Liver (tissue), 3 donors: Measurements from ENCODE around the gene NRG3.

Experiments used
- ATF3 ChIP-seq: IDR thresholded peaks from 2 replicates; pipeline ENCODE4 v1.6.1; 2016; ENCODE audit warnings: antibody characterized with exemption
- CTCF ChIP-seq: fragments of 150-350 bp; IDR thresholded peaks from 2 replicates; pipeline ENCODE4 v1.5.1; 2017; ENCODE audit warnings: improper control_type of control experiment, low read depth, low read length; ENCODE audit not compliant: missing input control
- EGR1 ChIP-seq, 2 donors: IDR thresholded peaks; 2 replicates each; pipeline ENCODE4 v1.6.1; 2016 to 2018; ENCODE audit warnings: antibody characterized with exemption in 2 of 2, low read depth in 2 of 2
- GABPA ChIP-seq, 2 donors: IDR thresholded peaks in 1 of 2; conservative IDR thresholded peaks in 1 of 2; 2 replicates each; pipeline ENCODE4 v1.6.1; 2016; ENCODE audit warnings: antibody characterized with exemption in 2 of 2, mild to moderate bottlenecking in 1 of 2, moderate library complexity in 1 of 2
- HNF4G ChIP-seq: IDR thresholded peaks from 2 replicates; pipeline ENCODE4 v1.6.1; 2016; ENCODE audit warnings: antibody characterized with exemption
- JUND ChIP-seq, 2 donors: IDR thresholded peaks; 2 replicates each; pipeline ENCODE4 v1.6.1; 2016; ENCODE audit warnings: antibody characterized with exemption in 2 of 2
- NR2F2 ChIP-seq: IDR thresholded peaks from 2 replicates; pipeline ENCODE4 v1.6.1; 2016; ENCODE audit warnings: antibody characterized with exemption
- RAD21 ChIP-seq, 2 donors: IDR thresholded peaks; 2 replicates each; pipeline ENCODE4 v1.6.1; 2016; ENCODE audit warnings: antibody characterized with exemption in 2 of 2, mild to moderate bottlenecking in 2 of 2
- REST ChIP-seq: IDR thresholded peaks from 2 replicates; pipeline ENCODE4 v1.6.1; 2016; ENCODE audit warnings: antibody characterized with exemption, mild to moderate bottlenecking
- RXRA ChIP-seq, 2 donors: IDR thresholded peaks; 2 replicates each; pipeline ENCODE4 v1.6.1; 2017 to 2018; ENCODE audit warnings: antibody characterized with exemption in 2 of 2, mild to moderate bottlenecking in 1 of 2
- SP1 ChIP-seq: IDR thresholded peaks from 2 replicates; pipeline ENCODE4 v1.6.1; 2018; ENCODE audit warnings: antibody characterized with exemption, mild to moderate bottlenecking
- TAF1 ChIP-seq: conservative IDR thresholded peaks from 2 replicates; pipeline ENCODE4 v1.6.1; 2016; ENCODE audit warnings: antibody characterized with exemption, mild to moderate bottlenecking
- YY1 ChIP-seq: IDR thresholded peaks from 2 replicates; pipeline ENCODE4 v1.6.1; 2016; ENCODE audit warnings: antibody characterized with exemption, mild to moderate bottlenecking
- donor health status: healthy.
- donor health status: healthy.

- no peak for TF ChIP-seq RAD21 (IDR thresholded peaks at IDR 0.05)
- no peak for TF ChIP-seq CTCF
- no peak for TF ChIP-seq REST
- no peak for TF ChIP-seq TAF1
- TF ChIP-seq EGR1 (IDR thresholded peaks at IDR 0.05; ENCODE audit: low read depth in 2 of 2) = no peak
- no peak for TF ChIP-seq JUND (IDR thresholded peaks at IDR 0.05)
- TF ChIP-seq RXRA (IDR thresholded peaks at IDR 0.05) = no peak
- no peak for TF ChIP-seq SP1
- TF ChIP-seq ATF3 = no peak
- no peak for TF ChIP-seq GABPA (IDR thresholded peaks at IDR 0.05 in 1 of 2, conservative IDR thresholded peaks at IDR 0.05 in 1 of 2)
- no peak for TF ChIP-seq HNF4G
- TF ChIP-seq YY1 = no peak
- TF ChIP-seq NR2F2 = no peak
These were observed 597.7 kb downstream of the NRG3 start for GRCh38 chr10:82472406-82473335.
